NCI-H748 (cell line): Measurements from ENCODE around the gene C19orf81.

ENCODE experiments used
- DNase-seq: peaks from one replicate; lab custom pipeline; 2025; ENCODE audit not compliant: unreplicated experiment; lab: John Stamatoyannopoulos, UW

Gene C19orf81

GRCh38 chr19:50708179-50708879, 59.1 kb downstream of the C19orf81 start:
- no peak for DNase-seq
